Esophagus squamous epithelium (tissue), 5 donors: ENCODE measurements around the gene KCNMB2. TPM values are rescaled to one million over a fixed set of nuclear protein-coding genes. Genes with fewer than 3 reads are reported as not detected.

ENCODE experiments used
- DNase-seq: peaks from one replicate; lab custom pipeline; 2025; lab: John Stamatoyannopoulos, UW
- H3K27ac ChIP-seq, 4 donors: fragments of 200-600 bp; sonication (generic); one replicate each; pipeline ENCODE4 v1.5.1; 2016 to 2019; ENCODE audit warnings: mild to moderate bottlenecking in 1 of 4
- H3K27me3 ChIP-seq, 4 donors: fragments of 200-600 bp; sonication (generic); 1 replicate in 3 of 4; 2 replicates in 1 of 4; pipeline versions ENCODE4 v1.5.1 to v1.6.0; 2017 to 2021; ENCODE audit warnings: antibody characterized with exemption in 1 of 4
- H3K36me3 ChIP-seq, 3 donors: fragments of 200-600 bp; sonication (generic); one replicate each; pipeline ENCODE4 v1.5.1; 2016 to 2019
- H3K4me1 ChIP-seq, 3 donors: fragments of 200-600 bp; sonication (generic); one replicate each; pipeline ENCODE4 v1.5.1; 2017 to 2019
- H3K4me3 ChIP-seq, 4 donors: fragments of 200-600 bp; sonication (generic); 1 replicate in 3 of 4; 2 replicates in 1 of 4; pipeline ENCODE4 v1.5.1; 2016 to 2019; ENCODE audit warnings: mild to moderate bottlenecking in 2 of 4, moderate library complexity in 1 of 4
- H3K9me3 ChIP-seq, 3 donors: fragments of 200-600 bp; sonication (generic); one replicate each; pipeline ENCODE4 v1.5.1; 2016 to 2019
- POLR2A ChIP-seq, 4 donors: fragments of 450-650 bp; IDR thresholded peaks; one replicate each; pipeline ENCODE4 v1.6.1; 2017; ENCODE audit warnings: antibody characterized with exemption in 4 of 4, mild to moderate bottlenecking in 4 of 4, moderate library complexity in 3 of 4
- WGBS, 2 donors: methylation state at CpG; one replicate each; pipeline ENCODE4 v1.1.5; 2018; 5-methylcytosine and 5-hydroxymethylcytosine counted together
- intact Hi-C: fragments of 100-400 bp; cut with DNase I; formaldehyde crosslinking; loops from one replicate; pipeline ENCODE4 v1.15.0; 2022
- total RNA-seq, 4 donors: library from RNA; depleted of rRNA; stranded (reverse); fragments of >200 nt; gene quantifications; one replicate each; pipeline ENCODE4 v1.1.0, GENCODE V29; 2016
- TF ChIP-seq, protein P1 (sequence below), 6 experiments: fragments of 450-650 bp in 4 of 6; fragments of 200-600 bp in 2 of 6; sonication (generic) in 2 of 6; IDR thresholded peaks; one replicate each; pipeline ENCODE4 v1.5.1; 2016 to 2019; ENCODE audit warnings: antibody characterized with exemption in 6 of 6, mild to moderate bottlenecking in 4 of 6, moderate library complexity in 4 of 6
- donor health status: DM: yes; HTN: yes; CAD: no.

Gene KCNMB2
- total RNA-seq, 4 donors from 2014 or later = 0.19 TPM; not detected in 3

GRCh38 chr3:178765472-178765871, 229.2 kb downstream of the KCNMB2 start:
- no peak for DNase-seq
- WGBS, 2 donors = 42 to 51% methylated on average over 6 of the region's 6 CpGs
- Histone ChIP-seq H3K9me3 (no peaks in the 10 kb centered on the region), H3K36me3 (no peaks in the 10 kb centered on the region), H3K4me3 (no peak overlapping the region), H3K27ac (no peak overlapping the region), H3K27me3 (no peaks in the 10 kb centered on the region), H3K4me1 (no peaks in the 10 kb centered on the region)
- TF ChIP-seq, protein P1, sequence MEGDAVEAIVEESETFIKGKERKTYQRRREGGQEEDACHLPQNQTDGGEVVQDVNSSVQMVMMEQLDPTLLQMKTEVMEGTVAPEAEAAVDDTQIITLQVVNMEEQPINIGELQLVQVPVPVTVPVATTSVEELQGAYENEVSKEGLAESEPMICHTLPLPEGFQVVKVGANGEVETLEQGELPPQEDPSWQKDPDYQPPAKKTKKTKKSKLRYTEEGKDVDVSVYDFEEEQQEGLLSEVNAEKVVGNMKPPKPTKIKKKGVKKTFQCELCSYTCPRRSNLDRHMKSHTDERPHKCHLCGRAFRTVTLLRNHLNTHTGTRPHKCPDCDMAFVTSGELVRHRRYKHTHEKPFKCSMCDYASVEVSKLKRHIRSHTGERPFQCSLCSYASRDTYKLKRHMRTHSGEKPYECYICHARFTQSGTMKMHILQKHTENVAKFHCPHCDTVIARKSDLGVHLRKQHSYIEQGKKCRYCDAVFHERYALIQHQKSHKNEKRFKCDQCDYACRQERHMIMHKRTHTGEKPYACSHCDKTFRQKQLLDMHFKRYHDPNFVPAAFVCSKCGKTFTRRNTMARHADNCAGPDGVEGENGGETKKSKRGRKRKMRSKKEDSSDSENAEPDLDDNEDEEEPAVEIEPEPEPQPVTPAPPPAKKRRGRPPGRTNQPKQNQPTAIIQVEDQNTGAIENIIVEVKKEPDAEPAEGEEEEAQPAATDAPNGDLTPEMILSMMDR (IDR thresholded peaks at IDR 0.05) = no peak
- TF ChIP-seq POLR2A (IDR thresholded peaks at IDR 0.05) = no peak
- intact Hi-C loops = no loop called here

GRCh38 chr3:178767581-178767980, 231.3 kb downstream of the KCNMB2 start:
- H3K4me3 ChIP-seq = no peak overlapping the region

DNA sequence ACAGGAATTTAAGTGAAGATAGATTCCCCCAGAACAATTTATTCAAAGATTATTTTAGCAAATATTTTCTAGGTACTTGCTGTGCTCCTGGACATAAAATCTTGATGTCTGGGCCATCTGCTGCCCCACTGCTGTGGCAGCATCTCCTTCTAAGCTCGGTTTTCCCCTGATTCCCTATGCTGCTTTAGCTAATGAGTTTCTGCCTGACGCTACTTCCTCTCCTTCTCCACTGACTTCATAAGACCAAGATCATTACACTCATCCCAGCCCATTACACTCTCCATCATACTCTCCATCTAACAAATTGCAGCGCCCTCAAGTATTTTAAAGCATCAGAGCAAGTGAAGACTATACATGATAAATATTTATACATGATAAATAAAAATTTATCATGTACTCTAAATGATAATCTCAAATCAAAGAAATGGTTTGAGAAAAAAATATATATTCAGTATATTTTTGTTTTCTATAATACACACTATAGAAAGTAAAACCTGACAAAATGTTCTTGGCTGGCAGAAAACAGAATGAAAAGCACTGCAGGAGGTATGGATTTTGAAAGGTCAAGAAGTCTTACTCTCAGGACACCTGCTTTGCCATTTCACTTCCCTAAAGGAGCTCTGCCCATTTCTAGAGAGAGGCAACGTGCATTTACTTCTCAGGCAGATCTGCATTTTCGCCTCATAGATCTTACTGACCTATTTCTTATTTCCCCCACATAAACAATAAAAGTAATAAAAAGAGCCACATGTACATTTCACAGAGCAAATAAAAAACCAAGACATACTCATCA, 232.0 kb downstream of the KCNMB2 start:
- Histone ChIP-seq H3K27me3 (no peaks in the 10 kb centered on the region), H3K9me3 (no peaks in the 10 kb centered on the region), H3K4me1 (no peaks in the 10 kb centered on the region), H3K27ac (no peak overlapping the region), H3K4me3 (no peak overlapping the region), H3K36me3 (no peaks in the 10 kb centered on the region)
- TF ChIP-seq, protein P1 (IDR thresholded peaks at IDR 0.05) = no peak
- no peak for TF ChIP-seq POLR2A (IDR thresholded peaks at IDR 0.05)
- intact Hi-C loops = no loop called here
- 80 to 82% methylated on average over 5 of the region's 5 CpGs for WGBS, 2 donors
- DNase-seq = no peak

More at GRCh38 chr3:178767581-178767980, 231.3 kb downstream of the KCNMB2 start:
- Histone ChIP-seq H3K27ac (no peak overlapping the region), H3K27me3 (no peaks in the 10 kb centered on the region), H3K36me3 (no peaks in the 10 kb centered on the region), H3K9me3 (no peaks in the 10 kb centered on the region), H3K4me1 (no peaks in the 10 kb centered on the region)
- DNase-seq = no peak
- intact Hi-C loops = no loop called here
- TF ChIP-seq, protein P1 (IDR thresholded peaks at IDR 0.05) = no peak
- TF ChIP-seq POLR2A (IDR thresholded peaks at IDR 0.05) = no peak

DNA sequence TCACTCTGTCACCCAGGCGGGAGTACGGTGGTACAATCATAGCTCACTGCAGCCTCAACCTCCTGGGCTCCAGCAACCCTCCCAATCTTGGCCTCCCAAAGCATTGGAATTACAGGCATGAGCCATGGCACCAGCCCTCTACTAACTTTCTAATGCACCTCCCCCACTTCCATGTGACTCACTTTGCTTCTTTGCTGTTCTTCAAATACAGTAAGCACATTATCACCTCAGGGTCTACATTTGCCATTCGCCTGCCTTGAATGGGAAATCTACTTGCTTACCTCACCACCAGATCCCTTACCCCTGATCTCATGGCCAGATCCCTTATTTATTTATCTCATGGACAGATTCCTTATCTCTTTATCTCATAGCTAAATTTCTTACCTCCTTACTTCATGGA, 235.3 kb downstream of the KCNMB2 start:
- no peak overlapping the region for H3K27ac ChIP-seq
- no peak overlapping the region for H3K4me3 ChIP-seq
- H3K36me3 ChIP-seq = no peaks in the 10 kb centered on the region
- H3K4me1 ChIP-seq = no peaks in the 10 kb centered on the region
- intact Hi-C loops = no loop called here
- no peaks in the 10 kb centered on the region for H3K27me3 ChIP-seq
- H3K9me3 ChIP-seq = no peaks in the 10 kb centered on the region
- DNase-seq = no peak
- TF ChIP-seq, protein P1 (IDR thresholded peaks at IDR 0.05) = no peak
- TF ChIP-seq POLR2A (IDR thresholded peaks at IDR 0.05) = no peak
- WGBS, 2 donors = 76 to 91% methylated on average over 2 to 3 of the region's 3 CpGs

DNA sequence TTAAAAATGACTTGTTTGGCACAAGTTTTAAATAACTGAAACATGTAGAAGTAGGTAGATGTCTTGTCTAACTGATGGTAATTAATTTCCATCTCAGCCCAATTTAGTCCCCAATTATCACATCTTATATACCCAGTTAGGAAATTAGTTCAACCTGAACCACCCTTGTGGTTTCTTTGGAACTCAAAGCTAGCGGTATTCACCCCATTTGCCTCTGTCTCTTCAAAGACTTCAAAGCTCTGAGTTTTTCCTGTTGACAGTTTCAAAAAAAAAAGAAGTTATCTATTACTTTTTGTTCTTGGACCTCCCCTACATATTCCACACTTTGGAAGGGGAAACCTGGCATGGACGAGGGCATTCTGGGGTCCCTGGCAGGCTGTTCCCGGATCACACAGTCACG, 236.5 kb downstream of the KCNMB2 start:
- Histone ChIP-seq H3K36me3 (no peaks in the 10 kb centered on the region), H3K27me3 (no peaks in the 10 kb centered on the region), H3K4me3 (no peak overlapping the region), H3K4me1 (no peaks in the 10 kb centered on the region), H3K27ac (no peak overlapping the region), H3K9me3 (no peaks in the 10 kb centered on the region)
- no peak for DNase-seq
- 73 to 84% methylated on average over 4 of the region's 4 CpGs for WGBS, 2 donors
- intact Hi-C loops = no loop called here
- TF ChIP-seq, protein P1 (IDR thresholded peaks at IDR 0.05) = no peak
- no peak for TF ChIP-seq POLR2A (IDR thresholded peaks at IDR 0.05)
